ENCODE results near the gene SPOCD1.

- TF ChIP-seq, protein P1, sequence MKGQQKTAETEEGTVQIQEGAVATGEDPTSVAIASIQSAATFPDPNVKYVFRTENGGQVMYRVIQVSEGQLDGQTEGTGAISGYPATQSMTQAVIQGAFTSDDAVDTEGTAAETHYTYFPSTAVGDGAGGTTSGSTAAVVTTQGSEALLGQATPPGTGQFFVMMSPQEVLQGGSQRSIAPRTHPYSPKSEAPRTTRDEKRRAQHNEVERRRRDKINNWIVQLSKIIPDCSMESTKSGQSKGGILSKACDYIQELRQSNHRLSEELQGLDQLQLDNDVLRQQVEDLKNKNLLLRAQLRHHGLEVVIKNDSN (IDR thresholded peaks at IDR 0.05; ENCODE audit: borderline replicate concordance, low read depth), result no peak
- TF ChIP-seq TAF1 (IDR thresholded peaks at IDR 0.05; ENCODE audit: borderline replicate concordance, low read depth, low read length), result no peak
- TF ChIP-seq, protein P2, sequence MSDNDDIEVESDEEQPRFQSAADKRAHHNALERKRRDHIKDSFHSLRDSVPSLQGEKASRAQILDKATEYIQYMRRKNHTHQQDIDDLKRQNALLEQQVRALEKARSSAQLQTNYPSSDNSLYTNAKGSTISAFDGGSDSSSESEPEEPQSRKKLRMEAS (IDR thresholded peaks at IDR 0.05; ENCODE audit: low read depth), result no peak
Observed at GRCh38 chr1:31765041-31765467, 50.8 kb downstream of the SPOCD1 start.

Measured in SK-N-SH (cell line).